KMS-11 (cell line): ENCODE results near the gene RBM15B.

Experiments
- H2AFZ ChIP-seq: fragments of 200-600 bp; sonication (generic); 2 replicates; pipeline ENCODE4 v1.6.1; 2016; ENCODE audit warnings: antibody characterized with exemption, mixed run types, low read depth
- H3K27ac ChIP-seq: fragments of 200-600 bp; sonication (generic); 2 replicates; pipeline ENCODE4 v1.6.1; 2016; ENCODE audit warnings: mild to moderate bottlenecking, mixed run types
- H3K27me3 ChIP-seq: fragments of 200-600 bp; sonication (generic); 2 replicates; pipeline ENCODE4 v1.6.1; 2017; ENCODE audit warnings: mild to moderate bottlenecking, low read depth, mixed run types, moderate library complexity; ENCODE audit not compliant: insufficient read depth
- H3K36me3 ChIP-seq: fragments of 200-600 bp; sonication (generic); 2 replicates; pipeline ENCODE4 v1.6.1; 2017; ENCODE audit warnings: mild to moderate bottlenecking, mixed run types; ENCODE audit not compliant: insufficient read depth
- H3K4me1 ChIP-seq: fragments of 200-600 bp; sonication (generic); 2 replicates; pipeline ENCODE4 v1.6.1; 2016; ENCODE audit warnings: mild to moderate bottlenecking, low read depth, mixed run types; ENCODE audit not compliant: poor library complexity, severe bottlenecking
- H3K4me2 ChIP-seq: fragments of 200-600 bp; sonication (generic); 2 replicates; pipeline ENCODE4 v1.7.0; 2016; ENCODE audit warnings: mild to moderate bottlenecking, mixed run types
- H3K4me3 ChIP-seq: fragments of 200-600 bp; sonication (generic); IDR thresholded peaks from 2 replicates; pipeline ENCODE4 v1.6.1; 2017; ENCODE audit warnings: low read depth, low read length, mixed read lengths; ENCODE audit not compliant: insufficient read depth
- H3K79me2 ChIP-seq: fragments of 200-600 bp; sonication (generic); 2 replicates; pipeline ENCODE4 v1.6.1; 2016; ENCODE audit warnings: low read depth, mixed run types; ENCODE audit not compliant: insufficient read depth
- H3K9ac ChIP-seq: fragments of 200-600 bp; sonication (generic); 2 replicates; pipeline ENCODE4 v1.6.1; 2016; ENCODE audit warnings: mild to moderate bottlenecking, mixed run types
- H4K20me1 ChIP-seq: fragments of 200-600 bp; sonication (generic); 2 replicates; pipeline ENCODE4 v1.6.1; 2016; ENCODE audit warnings: mild to moderate bottlenecking, mixed run types; ENCODE audit not compliant: insufficient read depth
- CTCF ChIP-seq: fragments of 200-600 bp; sonication (generic); conservative IDR thresholded peaks from 2 replicates; pipeline ENCODE4 v1.6.1; 2017; ENCODE audit warnings: low read depth, mild to moderate bottlenecking, antibody characterized with exemption, low read length, moderate library complexity, mixed read lengths

The RBM15B gene

DNA sequence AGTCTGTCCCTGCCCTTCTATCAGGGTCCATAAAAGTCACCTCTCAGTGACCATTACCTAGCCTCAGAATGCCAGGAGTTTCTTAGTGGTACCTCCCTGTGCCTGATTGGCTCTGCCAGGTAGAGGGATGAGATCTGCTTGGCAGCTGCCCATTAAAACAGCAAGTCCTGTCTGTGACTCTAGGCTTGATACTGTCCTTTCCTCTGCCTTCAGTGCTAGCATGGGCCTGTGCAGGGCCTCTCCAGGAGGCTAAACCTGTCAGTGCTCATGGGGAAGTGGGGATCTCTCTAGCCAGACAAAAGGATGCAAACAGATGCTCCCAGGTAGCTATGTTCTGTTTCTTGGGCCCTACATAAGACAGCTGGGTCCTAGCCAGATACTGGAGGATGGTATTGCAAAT, 15.9 kb upstream of the RBM15B start:
- no peak overlapping the region for H2AFZ ChIP-seq
- H3K27ac ChIP-seq, result no peak overlapping the region
- no peaks in the 10 kb centered on the region for H4K20me1 ChIP-seq
- no peak overlapping the region for H3K4me2 ChIP-seq
- no peaks in the 10 kb centered on the region for H3K4me1 ChIP-seq
- no peak overlapping the region for H3K4me3 ChIP-seq
- no peak overlapping the region for H3K9ac ChIP-seq
- H3K79me2 ChIP-seq, result no peaks in the 10 kb centered on the region
- no peaks in the 10 kb centered on the region for H3K36me3 ChIP-seq
- H3K27me3 ChIP-seq, result no peaks in the 10 kb centered on the region
- no peak for TF ChIP-seq CTCF

DNA sequence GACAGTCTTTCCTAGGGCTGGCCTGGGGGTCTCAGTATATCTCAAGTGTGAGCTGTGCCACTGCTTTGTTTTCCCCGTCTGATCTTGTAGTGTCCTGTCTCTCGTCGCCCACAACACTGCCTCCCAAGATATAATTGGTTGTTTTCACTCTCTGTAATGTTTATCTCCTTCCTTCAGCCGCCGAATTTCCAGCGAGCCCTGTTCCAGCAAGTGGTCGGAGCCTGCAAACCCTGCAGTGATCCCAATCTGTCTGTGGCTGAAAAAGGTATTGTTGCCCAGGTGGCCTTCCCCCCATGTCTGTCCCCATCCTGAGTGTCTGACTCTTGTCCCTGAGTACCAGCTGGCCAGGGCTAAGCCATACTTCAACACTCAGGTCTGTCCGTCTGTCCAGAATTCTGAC, 15.5 kb upstream of the RBM15B start:
- H3K79me2 ChIP-seq, result no peaks in the 10 kb centered on the region
- no peak overlapping the region for H3K9ac ChIP-seq
- no peak overlapping the region for H3K4me2 ChIP-seq
- no peaks in the 10 kb centered on the region for H3K4me1 ChIP-seq
- no peak for TF ChIP-seq CTCF
- no peak overlapping the region for H2AFZ ChIP-seq
- H3K4me3 ChIP-seq, result no peak overlapping the region
- no peaks in the 10 kb centered on the region for H3K27me3 ChIP-seq
- no peaks in the 10 kb centered on the region for H4K20me1 ChIP-seq
- H3K27ac ChIP-seq, result no peak overlapping the region
- H3K36me3 ChIP-seq, result no peaks in the 10 kb centered on the region

DNA sequence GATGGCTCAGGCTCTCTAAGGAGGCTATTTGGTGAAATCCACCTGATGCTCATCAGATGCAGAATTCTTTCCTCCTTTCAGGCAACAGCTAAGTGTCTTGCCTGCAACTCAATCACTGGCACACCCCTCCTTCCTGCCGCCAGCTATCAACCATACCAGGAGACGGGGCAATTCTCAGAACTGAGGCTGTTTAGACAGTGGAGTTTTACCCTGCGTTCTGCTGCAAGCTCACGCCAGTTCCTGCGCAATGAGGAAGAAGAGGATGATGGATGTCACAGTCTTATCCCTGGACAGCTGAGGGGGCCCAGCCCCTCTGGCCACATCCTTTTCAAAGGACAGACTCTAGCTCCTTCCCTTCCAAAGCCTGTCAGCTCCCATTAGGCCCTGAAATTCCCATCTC, 13.0 kb upstream of the RBM15B start:
- H4K20me1 ChIP-seq, result no peaks in the 10 kb centered on the region
- TF ChIP-seq CTCF, result no peak

GRCh38 chr3:51378726-51379125, 12.4 kb upstream of the RBM15B start:
- Histone ChIP-seq H3K36me3 (no peaks in the 10 kb centered on the region), H3K27me3 (no peaks in the 10 kb centered on the region), H3K4me1 (peaks cover 6% of the 10 kb centered on the region), H3K79me2 (peaks cover under 1% of the 10 kb centered on the region; the same call in 1 of the 2 replicates), H3K4me3 (no peak overlapping the region), H4K20me1 (no peaks in the 10 kb centered on the region), H3K27ac (no peak overlapping the region), H3K9ac (no peak overlapping the region), H3K4me2 (no peak overlapping the region), H2AFZ (no peak overlapping the region)
- no peak for TF ChIP-seq CTCF

More for the DNA sequence above, 13.0 kb upstream of the RBM15B start:
- Histone ChIP-seq H3K4me1 (no peaks in the 10 kb centered on the region), H3K36me3 (no peaks in the 10 kb centered on the region), H3K27ac (no peak overlapping the region), H3K9ac (no peak overlapping the region), H2AFZ (no peak overlapping the region), H3K4me3 (no peak overlapping the region), H3K79me2 (no peaks in the 10 kb centered on the region), H3K4me2 (no peak overlapping the region), H3K27me3 (no peaks in the 10 kb centered on the region)
